ENCODE data around the gene ZCCHC10. TPM values are rescaled to one million over a fixed set of nuclear protein-coding genes. Genes with fewer than 3 reads are reported as not detected.
A peak's percentile ranks its signal among the peaks of the same experiment; 100 is the strongest.
"Not testable (repeated sequence)": the region's sequence is repeated elsewhere in the genome, so short reads cannot be mapped to it uniquely, and the experiment has no call there.

The ZCCHC10 gene
- total RNA-seq, 2 donors from 2014 or later, result 16.8 to 40.0 TPM

- Histone ChIP-seq H3K36me3 (peaks cover 11% of the 10 kb centered on the region), H3K9me3 (no peaks in the 10 kb centered on the region), H3K4me1 (ENCODE audit: control insufficient read depth in 1 of 2, low read depth in 2 of 2) (no peaks in the 10 kb centered on the region), H3K27me3 (replicated peaks; ENCODE audit: insufficient read depth) (no peaks in the 10 kb centered on the region), H3K4me3 (no peak overlapping the region), H3K27ac (no peak overlapping the region)
- ATAC-seq (ENCODE audit: insufficient number of reproducible peaks, low FRiP score, low read depth) (no peak), DNase-seq (ENCODE audit: low spot score) (no peak)
- no peak for TF ChIP-seq CTCF (IDR thresholded peaks at IDR 0.05)
Measured at GRCh38 chr5:133017964-133018363, 8.4 kb downstream of the ZCCHC10 start.

- Histone ChIP-seq H3K4me3 (no peak overlapping the region), H3K4me1 (ENCODE audit: control insufficient read depth in 1 of 2, low read depth in 2 of 2) (no peaks in the 10 kb centered on the region), H3K36me3 (peaks cover 5% of the 10 kb centered on the region), H3K27me3 (replicated peaks; ENCODE audit: insufficient read depth) (no peaks in the 10 kb centered on the region), H3K27ac (no peak overlapping the region), H3K9me3 (no peaks in the 10 kb centered on the region)
- DNase-seq (ENCODE audit: low spot score), result no peak
- no peak for ATAC-seq (ENCODE audit: insufficient number of reproducible peaks, low FRiP score, low read depth)
- no peak for TF ChIP-seq CTCF (IDR thresholded peaks at IDR 0.05)
Measured at GRCh38 chr5:133015466-133015865, 10.9 kb downstream of the ZCCHC10 start.

- H3K9me3 ChIP-seq; H3K4me3 ChIP-seq; H3K4me1 ChIP-seq (ENCODE audit: control insufficient read depth in 1 of 2, low read depth in 2 of 2); H3K36me3 ChIP-seq; H3K27me3 ChIP-seq (replicated peaks; ENCODE audit: insufficient read depth); H3K27ac ChIP-seq; DNase-seq (ENCODE audit: low spot score); ATAC-seq (ENCODE audit: insufficient number of reproducible peaks, low FRiP score, low read depth): not testable (repeated sequence)
Measured at GRCh38 chr5:133008455-133008854, 17.9 kb downstream of the ZCCHC10 start.

- peaks cover 8% of the 10 kb centered on the region for H3K36me3 ChIP-seq
Measured at GRCh38 chr5:133006653-133007052, 19.7 kb downstream of the ZCCHC10 start.

GRCh38 chr5:132999246-132999645 lies 27.1 kb downstream of the ZCCHC10 start:
- no peak for TF ChIP-seq CTCF (IDR thresholded peaks at IDR 0.05)
- Histone ChIP-seq H3K4me1 (ENCODE audit: control insufficient read depth in 1 of 2, low read depth in 2 of 2) (peaks cover 0 to 6% of the 10 kb centered on the region in 2 donors), H3K36me3 (no peaks in the 10 kb centered on the region), H3K27me3 (replicated peaks; ENCODE audit: insufficient read depth) (no peaks in the 10 kb centered on the region), H3K9me3 (no peaks in the 10 kb centered on the region), H3K4me3 (no peak overlapping the region), H3K27ac (no peak overlapping the region)
- no peak for DNase-seq (ENCODE audit: low spot score)
- ATAC-seq (ENCODE audit: insufficient number of reproducible peaks, low FRiP score, low read depth), result no peak

More at GRCh38 chr5:133006653-133007052, 19.7 kb downstream of the ZCCHC10 start:
- ATAC-seq (ENCODE audit: insufficient number of reproducible peaks, low FRiP score, low read depth) (no peak), DNase-seq (ENCODE audit: low spot score) (no peak)
- TF ChIP-seq CTCF (IDR thresholded peaks at IDR 0.05), result no peak
- H3K9me3 ChIP-seq, result no peaks in the 10 kb centered on the region
- H3K27me3 ChIP-seq (replicated peaks; ENCODE audit: insufficient read depth), result no peaks in the 10 kb centered on the region
- H3K4me1 ChIP-seq (ENCODE audit: control insufficient read depth in 1 of 2, low read depth in 2 of 2), result no peaks in the 10 kb centered on the region
- H3K4me3 ChIP-seq, result no peak overlapping the region
- peak overlapping the region in 1 of 2 donors; percentile 41 for H3K27ac ChIP-seq

- no peak for TF ChIP-seq CTCF (IDR thresholded peaks at IDR 0.05)
- Histone ChIP-seq H3K27ac (peak overlapping the region; percentile 20 to 27), H3K4me3 (no peak overlapping the region), H3K4me1 (ENCODE audit: control insufficient read depth in 1 of 2, low read depth in 2 of 2) (peaks cover 0 to 6% of the 10 kb centered on the region in 2 donors), H3K9me3 (no peaks in the 10 kb centered on the region), H3K27me3 (replicated peaks; ENCODE audit: insufficient read depth) (no peaks in the 10 kb centered on the region), H3K36me3 (no peaks in the 10 kb centered on the region)
- DNase-seq (ENCODE audit: low spot score) (no peak), ATAC-seq (ENCODE audit: insufficient number of reproducible peaks, low FRiP score, low read depth) (no peak)
Measured at GRCh38 chr5:132998556-132998955, 27.8 kb downstream of the ZCCHC10 start.

All from thoracic aorta (tissue), 2 donors.